Measurements from ENCODE around the gene LAD1.

Gene LAD1

GRCh38 chr1:201350884-201351283, 48.2 kb downstream of the LAD1 start:
- no peak for TF ChIP-seq CTCF (IDR thresholded peaks at IDR 0.05; ENCODE audit: low read length, missing control alignments)
- DNase-seq (ENCODE audit: low read depth) = no peak
- H3K4me3 ChIP-seq (replicated peaks; ENCODE audit: low read depth, low read length) = no peak overlapping the region

- no peak for TF ChIP-seq CTCF (IDR thresholded peaks at IDR 0.05; ENCODE audit: low read length, missing control alignments)
- no peak overlapping the region for H3K4me3 ChIP-seq (replicated peaks; ENCODE audit: low read depth, low read length)
- DNase-seq (ENCODE audit: low read depth) = no peak
Observed at GRCh38 chr1:201350361-201350725, 48.8 kb downstream of the LAD1 start.

- no peak for DNase-seq (ENCODE audit: low read depth)
- no peak for TF ChIP-seq CTCF (IDR thresholded peaks at IDR 0.05; ENCODE audit: low read length, missing control alignments)
- H3K4me3 ChIP-seq (replicated peaks; ENCODE audit: low read depth, low read length) = no peak overlapping the region
Observed at GRCh38 chr1:201349092-201349491, 50.0 kb downstream of the LAD1 start.

GRCh38 chr1:201348211-201348566, 50.9 kb downstream of the LAD1 start:
- H3K4me3 ChIP-seq (replicated peaks; ENCODE audit: low read depth, low read length) = no peak overlapping the region
- DNase-seq (ENCODE audit: low read depth) = peak; percentile 55
- peak; percentile 67 for TF ChIP-seq CTCF (IDR thresholded peaks at IDR 0.05; ENCODE audit: low read length, missing control alignments)

GRCh38 chr1:201347498-201348210, 51.5 kb downstream of the LAD1 start:
- no peak for TF ChIP-seq CTCF (IDR thresholded peaks at IDR 0.05; ENCODE audit: low read length, missing control alignments)
- no peak overlapping the region for H3K4me3 ChIP-seq (replicated peaks; ENCODE audit: low read depth, low read length)
- DNase-seq (ENCODE audit: low read depth) = no peak

GRCh38 chr1:201346987-201347386, 52.1 kb downstream of the LAD1 start:
- no peak overlapping the region for H3K4me3 ChIP-seq (replicated peaks; ENCODE audit: low read depth, low read length)
- TF ChIP-seq CTCF (IDR thresholded peaks at IDR 0.05; ENCODE audit: low read length, missing control alignments) = no peak
- DNase-seq (ENCODE audit: low read depth) = no peak

GRCh38 chr1:201346337-201346939, 52.7 kb downstream of the LAD1 start:
- peak; percentile 84 for TF ChIP-seq CTCF (IDR thresholded peaks at IDR 0.05; ENCODE audit: low read length, missing control alignments)
- DNase-seq (ENCODE audit: low read depth) = peak; percentile 67
- H3K4me3 ChIP-seq (replicated peaks; ENCODE audit: low read depth, low read length) = no peak overlapping the region

Measured in fibroblast of pulmonary artery (primary cell).